Heart left ventricle (tissue), 16 donors: ENCODE results near the gene HJV. TPM values are rescaled to one million over a fixed set of nuclear protein-coding genes. Genes with fewer than 3 reads are reported as not detected.

Experiments used
- ATAC-seq, 4 donors: fragments of 200-7000 bp; cut with Tn5 transposase; one replicate each; pipeline ENCODE4 v1.9.1; 2020 to 2022; ENCODE audit warnings: moderate library complexity in 4 of 4, mild to moderate bottlenecking in 3 of 4, moderate number of reproducible peaks in 1 of 4
- DNase-seq, 5 donors: peaks; one replicate each; pipeline ENCODE4 v3.0.0-alpha.2; 2020
- H3K27ac ChIP-seq, 12 donors: fragments of 200-600 bp; sonication (generic) in 4 of 12; one replicate each; pipeline versions ENCODE4 v1.5.0 to v1.8.0; 2016 to 2022; ENCODE audit warnings: mild to moderate bottlenecking in 2 of 12
- H3K27me3 ChIP-seq, 9 donors: fragments of 200-600 bp; sonication (generic) in 2 of 9; one replicate each; pipeline versions ENCODE4 v1.5.1 to v1.8.0; 2016 to 2022; ENCODE audit warnings: mild to moderate bottlenecking in 3 of 9
- H3K36me3 ChIP-seq, 9 donors: fragments of 200-600 bp; sonication (generic) in 2 of 9; one replicate each; pipeline versions ENCODE4 v1.5.0 to v1.8.0; 2018 to 2022; ENCODE audit warnings: mild to moderate bottlenecking in 2 of 9
- H3K4me1 ChIP-seq, 12 donors: fragments of 200-600 bp; sonication (generic) in 4 of 12; one replicate each; pipeline versions ENCODE4 v1.5.0 to v1.8.0; 2016 to 2022; ENCODE audit warnings: mild to moderate bottlenecking in 3 of 12
- H3K4me3 ChIP-seq, 12 donors: fragments of 200-600 bp; sonication (generic) in 4 of 12; one replicate each; pipeline versions ENCODE4 v1.5.0 to v1.8.0; 2017 to 2022; ENCODE audit warnings: mild to moderate bottlenecking in 9 of 12, moderate library complexity in 4 of 12
- H3K9me3 ChIP-seq, 12 donors: fragments of 200-600 bp; sonication (generic) in 4 of 12; one replicate each; pipeline versions ENCODE4 v1.5.0 to v1.8.0; 2016 to 2022; ENCODE audit warnings: mild to moderate bottlenecking in 1 of 12
- CTCF ChIP-seq, 12 donors: fragments of 200-600 bp; sonication (generic) in 4 of 12; IDR thresholded peaks; one replicate each; pipeline versions ENCODE4 v1.5.0 to v1.8.0; 2018 to 2022; ENCODE audit warnings: antibody characterized with exemption in 12 of 12, mild to moderate bottlenecking in 5 of 12
- POLR2A ChIP-seq, 2 donors: fragments of 450-650 bp; IDR thresholded peaks; one replicate each; pipeline ENCODE4 v1.6.1; 2017; ENCODE audit warnings: antibody characterized with exemption in 2 of 2, mild to moderate bottlenecking in 2 of 2, moderate library complexity in 2 of 2
- WGBS, 4 donors: extraction: QIAGEN DNeasy Blood & Tissue Kit in 2 of 4; methylation state at CpG; one replicate each; pipeline versions ENCODE4 v1.1.5 to v1.1.7; 2013 to 2018; 5-methylcytosine and 5-hydroxymethylcytosine counted together
- intact Hi-C, 10 donors: fragments of 100-400 bp; cut with DNase I; formaldehyde crosslinking; loops; one replicate each; pipeline versions ENCODE4 v1.11.1 to v1.14.2; 2022
- polyA plus RNA-seq, 2 donors: library from polyadenylated mRNA; stranded (reverse); fragments of 200-250 nt; gene quantifications; one replicate each; pipeline ENCODE4 v1.2.3, GENCODE V29; 2013
- total RNA-seq, 9 donors: library from RNA; depleted of rRNA in 2 of 9; stranded (reverse); fragments of >200 nt in 2 of 9; fragmentation: NEBNext Ultra II Directional in 3 of 9; extraction: Animal tissue kit (Norgen Biotek cat#: 25700) in 3 of 9; gene quantifications; one replicate each; pipeline versions ENCODE4 v1.1.0 to v1.2.4, GENCODE V29; 2016 to 2023
- donor health status: ischemic (EF 13 %, LVEDD 7.1; RV severe dilation, severe dysfunction).
- donor health status: healthy with polysubstance abuse.
- donor health status: DM: no; HTN: yes; CAD: no.
- donor health status: DM: no; HTN: no; CAD: no.
- donor health status: ischemic (EF 25% LVEDD 6.9; RV normal size, moderate dysfunction).
- donor health status: ischemic (EF 25% LVEDD 5.7; RV mildly dilated, moderate dysfunction).
- donor health status: healthy.
- donor health status: DM: yes; HTN: yes; CAD: no.
- donor health status: ischemic (EF 35%, LVEDD 5.7; RV mildly dilated, moderate dysfunction).
- donor health status: nonischemic (EF 11% LVEDD 7.7; RV severe dilation, severe dysfunction).
- donor health status: DM: yes; HTN: yes; CAD: no.
- donor health status: PGD.
- donor health status: ischemic (EF 29% LVEDD 5.4; RV normal size, mild dysfunction).
- donor health status: nonischemic (EF 23%, LVEDD 6.1; RV moderate dilation, normal function).

Gene HJV
- total and polyA plus RNA-seq, 11 donors = 0.62 to 125 (median 63.9) TPM

GRCh38 chr1:145996433-145997015 lies 25.0 kb downstream of the HJV start, which contains the start of gene TXNIP:
TXNIP (minus strand) TSS chr1:145996579; CDS start chr1:145996266, 313 bp downstream.
- no peaks in the 10 kb centered on the region for H3K9me3 ChIP-seq
- WGBS, 4 donors = 0% methylated on average over 30 of the region's 30 CpGs
- H3K36me3 ChIP-seq = peaks cover 10 to 40% (median 37%) of the 10 kb centered on the region in 9 donors
- peak within 1 kb of the TSS; percentile 94 to 100 (median 97) for H3K27ac ChIP-seq
- DNase-seq (peak; percentile 99 to 100 (median 100)), ATAC-seq (peak; percentile 85 to 98 (median 90))
- H3K4me3 ChIP-seq = peak within 1 kb of the TSS; percentile 59 to 94 (median 82)
- intact Hi-C loops = loop anchor here in 7 of 10 donors (1.0 to 5.0 kb wide), 6 partner anchors 10 to 34 kb away; partner anchors contain the start of genes ANKRD34A (in 1 of the 7) and POLR3GL (in 1 of the 7)
- H3K4me1 ChIP-seq = peaks cover 3 to 71% (median 43%) of the 10 kb centered on the region in 12 donors
- H3K27me3 ChIP-seq = no peaks in the 10 kb centered on the region
- TF ChIP-seq CTCF (IDR thresholded peaks at IDR 0.05) (no peak), POLR2A (IDR thresholded peaks at IDR 0.05) (peak; percentile 12 to 97)

- ATAC-seq = no peak
- intact Hi-C loops = loop anchor here in 7 of 10 donors (1.0 to 5.0 kb wide), 5 partner anchors 14 to 34 kb away; partner anchors contain the start of genes ANKRD34A (in 1 of the 7) and POLR3GL (in 1 of the 7)
- WGBS, 4 donors = 0 to 1% (median 0%) methylated on average over 13 of the region's 13 CpGs
- Histone ChIP-seq H3K27me3 (no peaks in the 10 kb centered on the region), H3K9me3 (no peaks in the 10 kb centered on the region), H3K27ac (peak overlapping the region; percentile 94 to 100 (median 97)), H3K4me1 (peaks cover 3 to 70% (median 43%) of the 10 kb centered on the region in 12 donors), H3K36me3 (peaks cover 10 to 40% (median 37%) of the 10 kb centered on the region in 9 donors), H3K4me3 (peak overlapping the region; percentile 59 to 94 (median 82))
- peak in 1 of 5 donors; percentile 36 for DNase-seq
- no peak for TF ChIP-seq POLR2A (IDR thresholded peaks at IDR 0.05)
- TF ChIP-seq CTCF (IDR thresholded peaks at IDR 0.05) = no peak
These were observed 25.5 kb downstream of the HJV start for GRCh38 chr1:145995964-145996432.

- ATAC-seq (no peak), DNase-seq (no peak)
- H3K4me1 ChIP-seq = peaks cover 3 to 65% (median 43%) of the 10 kb centered on the region in 12 donors
- H3K27me3 ChIP-seq = no peaks in the 10 kb centered on the region
- no peak for TF ChIP-seq CTCF (IDR thresholded peaks at IDR 0.05)
- TF ChIP-seq POLR2A (IDR thresholded peaks at IDR 0.05) = no peak
- WGBS, 4 donors = 0 to 1% (median 1%) methylated on average over 8 of the region's 8 CpGs
- H3K9me3 ChIP-seq = no peaks in the 10 kb centered on the region
- intact Hi-C loops = loop anchor here in 1 of 10 donors (5.0 kb wide), 1 partner anchor 33 kb away; the partner anchor contains the start of genes ANKRD34A and POLR3GL
- peak overlapping the region; percentile 94 to 100 (median 97) for H3K27ac ChIP-seq
- H3K36me3 ChIP-seq = peaks cover 10 to 40% (median 37%) of the 10 kb centered on the region in 9 donors
- H3K4me3 ChIP-seq = peak overlapping the region; percentile 59 to 94 (median 82)
These were observed 26.2 kb downstream of the HJV start for GRCh38 chr1:145995148-145995881.
